GM20000 (cell line): Measurements from ENCODE around the gene CCDC80.

Source experiments
- DNase-seq: peaks from one replicate; pipeline ENCODE4 v3.0.0; 2012; ENCODE audit warnings: low spot score
- CTCF ChIP-seq: IDR thresholded peaks from 2 replicates; pipeline ENCODE4 v1.5.1; 2012; ENCODE audit warnings: mild to moderate bottlenecking, control low read depth; ENCODE audit errors: extremely low read depth, missing control alignments

Gene CCDC80

GRCh38 chr3:112638327-112639020, 2.5 kb downstream of the CCDC80 start:
- TF ChIP-seq CTCF: no peak

GRCh38 chr3:112637700-112638099, 3.2 kb downstream of the CCDC80 start:
- no peak for TF ChIP-seq CTCF
- DNase-seq: no peak

More at GRCh38 chr3:112638327-112639020, 2.5 kb downstream of the CCDC80 start:
- no peak for DNase-seq

GRCh38 chr3:112635674-112636073, 5.3 kb downstream of the CCDC80 start:
- no peak for TF ChIP-seq CTCF
- DNase-seq: no peak

- TF ChIP-seq CTCF: no peak
- DNase-seq: no peak
Measured at GRCh38 chr3:112634786-112635541, 6.0 kb downstream of the CCDC80 start.

- no peak for TF ChIP-seq CTCF
- no peak for DNase-seq
Measured at GRCh38 chr3:112633757-112634156, 7.2 kb downstream of the CCDC80 start.

- no peak for DNase-seq
- TF ChIP-seq CTCF: no peak
Measured at GRCh38 chr3:112633191-112633590, 7.8 kb downstream of the CCDC80 start.

- TF ChIP-seq CTCF: no peak
- no peak for DNase-seq
Measured at GRCh38 chr3:112632596-112632995, 8.3 kb downstream of the CCDC80 start.
